ENCODE data around the gene CCDC182.

DNA sequence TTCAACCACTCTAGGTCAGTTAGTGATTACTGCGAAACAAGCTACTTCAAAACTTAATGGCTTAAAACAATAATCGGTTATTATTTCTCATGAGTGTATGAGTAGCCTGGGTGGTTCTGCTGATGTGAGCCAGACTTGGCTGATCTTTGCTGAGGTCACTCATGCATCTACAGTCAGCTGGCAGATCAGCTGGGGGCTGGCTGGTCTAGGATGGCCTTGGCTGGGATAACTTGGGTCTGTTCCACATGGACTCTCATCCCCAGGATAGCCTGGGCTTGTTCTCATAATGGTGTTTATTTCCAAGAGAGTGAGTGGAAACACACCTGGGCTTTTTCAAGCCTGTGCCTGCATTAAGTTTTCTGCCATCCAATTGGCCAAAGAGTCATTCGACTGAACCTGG, 13.0 kb downstream of the CCDC182 start:
- TF ChIP-seq SALL1 (CRISPR knock-in tag; IDR thresholded peaks at IDR 0.05) (no peak), CREB1 (IDR thresholded peaks at IDR 0.05) (no peak), CREB1 (CRISPR knock-in tag; IDR thresholded peaks at IDR 0.05) (no peak), BCL6 (CRISPR knock-in tag; IDR thresholded peaks at IDR 0.05) (no peak), EZH2 (conservative IDR thresholded peaks at IDR 0.05; ENCODE audit: low read depth, low read length) (no peak), SMAD1 (CRISPR knock-in tag; IDR thresholded peaks at IDR 0.05; ENCODE audit: borderline replicate concordance, low read depth) (no peak), ZNF441 (CRISPR knock-in tag; IDR thresholded peaks at IDR 0.05; ENCODE audit: borderline replicate concordance) (no peak)

All from HepG2 (cell line).